ENCODE data around the gene FBXO44. TPM values are rescaled to one million over a fixed set of nuclear protein-coding genes. Genes with fewer than 3 reads are reported as not detected.
"Not testable (repeated sequence)": the region's sequence is repeated elsewhere in the genome, so short reads cannot be mapped to it uniquely, and the experiment has no call there.

Gene FBXO44, protein sequence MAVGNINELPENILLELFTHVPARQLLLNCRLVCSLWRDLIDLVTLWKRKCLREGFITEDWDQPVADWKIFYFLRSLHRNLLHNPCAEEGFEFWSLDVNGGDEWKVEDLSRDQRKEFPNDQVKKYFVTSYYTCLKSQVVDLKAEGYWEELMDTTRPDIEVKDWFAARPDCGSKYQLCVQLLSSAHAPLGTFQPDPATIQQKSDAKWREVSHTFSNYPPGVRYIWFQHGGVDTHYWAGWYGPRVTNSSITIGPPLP
- 17.8 and 19.5 TPM in 2 replicates for total RNA-seq
- polyA plus RNA-seq: 7.9 and 8.1 TPM in 2 replicates
- polyA plus RNA-seq (2012): 12.6 and 13.2 TPM in 2 replicates
- 9.9 and 11.2 TPM in 2 replicates for polyA minus RNA-seq (ENCODE audit: low replicate concordance)

DNA sequence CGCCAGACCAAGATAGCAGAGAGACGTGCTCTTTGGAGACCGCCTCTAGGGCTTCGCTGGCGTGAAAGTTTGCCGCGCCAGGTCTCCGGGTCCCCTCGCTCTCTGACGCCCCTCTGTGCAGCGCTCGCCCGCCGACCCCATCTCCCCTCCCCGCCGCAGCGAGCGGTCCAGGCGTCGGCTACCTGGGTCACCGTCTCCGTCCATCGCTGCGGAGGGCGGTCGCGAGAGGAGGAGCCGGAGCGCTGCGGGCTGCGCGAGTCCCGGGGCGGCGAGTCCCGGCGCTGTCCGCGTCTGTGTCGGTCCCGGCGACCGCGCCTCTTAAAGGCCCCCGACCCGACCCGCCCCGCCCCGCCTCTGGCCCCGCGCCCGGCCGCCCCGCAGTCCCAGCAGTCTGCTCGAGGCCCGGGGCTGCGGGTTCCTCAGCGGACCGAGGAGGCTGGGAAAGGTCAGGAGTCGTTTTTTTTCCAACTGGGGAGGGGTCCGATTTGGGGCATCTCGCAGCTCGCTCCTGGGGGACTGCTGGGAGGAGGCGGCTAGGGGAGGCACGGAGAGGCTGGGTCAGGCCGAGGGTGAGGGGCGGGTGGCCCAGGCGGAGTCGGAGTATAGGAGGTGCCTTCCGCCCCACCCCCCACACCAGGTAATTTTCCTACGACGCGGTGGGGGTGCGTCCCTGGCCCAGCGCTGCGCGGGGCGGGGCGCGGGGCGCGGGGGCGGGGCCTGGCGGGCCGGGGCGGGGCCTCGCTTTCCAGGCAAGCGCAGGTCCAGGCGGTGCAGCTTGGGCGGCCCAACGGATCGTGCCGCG is at the start of gene FBXO44, which contains the start of gene FBXO2:
FBXO44 (plus strand) TSS at position 741 of the 802 bp plus-strand sequence. CDS start 959 bp downstream, outside the sequence.
FBXO2 (minus strand) TSS at position 293 of the 802 bp plus-strand sequence; CDS start at position 204, 89 bp downstream.
- TF ChIP-seq, protein P1, sequence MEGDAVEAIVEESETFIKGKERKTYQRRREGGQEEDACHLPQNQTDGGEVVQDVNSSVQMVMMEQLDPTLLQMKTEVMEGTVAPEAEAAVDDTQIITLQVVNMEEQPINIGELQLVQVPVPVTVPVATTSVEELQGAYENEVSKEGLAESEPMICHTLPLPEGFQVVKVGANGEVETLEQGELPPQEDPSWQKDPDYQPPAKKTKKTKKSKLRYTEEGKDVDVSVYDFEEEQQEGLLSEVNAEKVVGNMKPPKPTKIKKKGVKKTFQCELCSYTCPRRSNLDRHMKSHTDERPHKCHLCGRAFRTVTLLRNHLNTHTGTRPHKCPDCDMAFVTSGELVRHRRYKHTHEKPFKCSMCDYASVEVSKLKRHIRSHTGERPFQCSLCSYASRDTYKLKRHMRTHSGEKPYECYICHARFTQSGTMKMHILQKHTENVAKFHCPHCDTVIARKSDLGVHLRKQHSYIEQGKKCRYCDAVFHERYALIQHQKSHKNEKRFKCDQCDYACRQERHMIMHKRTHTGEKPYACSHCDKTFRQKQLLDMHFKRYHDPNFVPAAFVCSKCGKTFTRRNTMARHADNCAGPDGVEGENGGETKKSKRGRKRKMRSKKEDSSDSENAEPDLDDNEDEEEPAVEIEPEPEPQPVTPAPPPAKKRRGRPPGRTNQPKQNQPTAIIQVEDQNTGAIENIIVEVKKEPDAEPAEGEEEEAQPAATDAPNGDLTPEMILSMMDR (conservative IDR thresholded peaks at IDR 0.05 in 1 of 2, IDR thresholded peaks at IDR 0.05 in 1 of 2; ENCODE audit: low read depth in 1 of 2, low read length in 2 of 2): no peak
- TF ChIP-seq EZH2 (IDR thresholded peaks at IDR 0.05; ENCODE audit: low read length, missing control alignments): no peak
- Histone ChIP-seq H3K27me3 (ENCODE audit: control insufficient read depth, insufficient read depth, low read length) (peaks cover 5% of the 10 kb centered on the region), H3K36me3 (ENCODE audit: control insufficient read depth, insufficient read depth, low read length) (no peaks in the 10 kb centered on the region), H3K4me2 (ENCODE audit: extremely low read depth, insufficient read depth, low read length) (peak within 1 kb of the TSS; percentile 94), H3K4me1 (ENCODE audit: control insufficient read depth, extremely low read depth, insufficient read depth, low read length) (peaks cover 3% of the 10 kb centered on the region), H3K27ac (ENCODE audit: insufficient read depth, low read length) (no peak within 1 kb of the TSS), H3K79me2 (ENCODE audit: control insufficient read depth, insufficient read depth, low read length) (no peaks in the 10 kb centered on the region), H4K20me1 (ENCODE audit: control insufficient read depth, extremely low read depth, insufficient read depth, low read length) (no peaks in the 10 kb centered on the region), H3K9ac (ENCODE audit: insufficient read depth, low read length) (peak within 1 kb of the TSS; percentile 57), H2AFZ (ENCODE audit: low read length) (peak within 1 kb of the TSS; percentile 57), H3K9me3 (ENCODE audit: control insufficient read depth, insufficient read depth, low read depth, low read length) (no peaks in the 10 kb centered on the region), H3K4me3 (replicated peaks in 1 of 4; ENCODE audit: control extremely low read depth in 1 of 4, insufficient read depth in 1 of 4, low read depth in 3 of 4, low read length in 4 of 4) (peak within 1 kb of the TSS; percentile 39 to 65 (median 49))
- peak in 1 of 2 donors; percentile 9 for DNase-seq (ENCODE audit: low read depth in 2 of 2)

DNA sequence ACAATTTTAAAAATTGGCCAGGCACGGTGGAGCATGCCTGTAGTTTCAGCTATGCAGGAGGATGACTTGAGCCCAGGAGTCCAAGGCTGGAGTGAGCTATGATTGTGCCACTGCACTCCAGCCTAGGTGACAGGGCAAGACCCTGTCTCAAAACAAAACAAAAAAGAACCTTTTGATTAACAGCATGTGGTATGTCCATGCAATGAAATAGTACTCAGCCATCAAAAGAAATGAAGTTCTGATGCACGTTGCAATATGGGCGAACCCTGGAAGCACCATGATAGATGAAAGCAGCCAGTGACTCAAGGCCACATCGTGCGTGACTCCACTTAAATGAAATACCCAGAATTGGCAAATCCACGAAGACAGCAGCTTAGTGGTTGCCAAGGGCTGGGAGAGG is 47.9 kb upstream of the FBXO44 start:
- Histone ChIP-seq H3K27ac (ENCODE audit: insufficient read depth, low read length) (no peak overlapping the region), H3K4me3 (replicated peaks in 1 of 4; ENCODE audit: control extremely low read depth in 1 of 4, insufficient read depth in 1 of 4, low read depth in 3 of 4, low read length in 4 of 4) (no peak overlapping the region), H3K27me3 (ENCODE audit: control insufficient read depth, insufficient read depth, low read length) (no peaks in the 10 kb centered on the region), H3K36me3 (ENCODE audit: control insufficient read depth, insufficient read depth, low read length) (no peaks in the 10 kb centered on the region), H2AFZ (ENCODE audit: low read length) (no peak overlapping the region), H3K4me2 (ENCODE audit: extremely low read depth, insufficient read depth, low read length) (no peak overlapping the region), H4K20me1 (ENCODE audit: control insufficient read depth, extremely low read depth, insufficient read depth, low read length) (no peaks in the 10 kb centered on the region), H3K9me3 (ENCODE audit: control insufficient read depth, insufficient read depth, low read depth, low read length) (no peaks in the 10 kb centered on the region), H3K79me2 (ENCODE audit: control insufficient read depth, insufficient read depth, low read length) (no peaks in the 10 kb centered on the region), H3K9ac (ENCODE audit: insufficient read depth, low read length) (no peak overlapping the region), H3K4me1 (ENCODE audit: control insufficient read depth, extremely low read depth, insufficient read depth, low read length) (no peaks in the 10 kb centered on the region)
- DNase-seq (ENCODE audit: low read depth in 2 of 2): no peak
- TF ChIP-seq EZH2 (IDR thresholded peaks at IDR 0.05; ENCODE audit: low read length, missing control alignments): no peak

DNA sequence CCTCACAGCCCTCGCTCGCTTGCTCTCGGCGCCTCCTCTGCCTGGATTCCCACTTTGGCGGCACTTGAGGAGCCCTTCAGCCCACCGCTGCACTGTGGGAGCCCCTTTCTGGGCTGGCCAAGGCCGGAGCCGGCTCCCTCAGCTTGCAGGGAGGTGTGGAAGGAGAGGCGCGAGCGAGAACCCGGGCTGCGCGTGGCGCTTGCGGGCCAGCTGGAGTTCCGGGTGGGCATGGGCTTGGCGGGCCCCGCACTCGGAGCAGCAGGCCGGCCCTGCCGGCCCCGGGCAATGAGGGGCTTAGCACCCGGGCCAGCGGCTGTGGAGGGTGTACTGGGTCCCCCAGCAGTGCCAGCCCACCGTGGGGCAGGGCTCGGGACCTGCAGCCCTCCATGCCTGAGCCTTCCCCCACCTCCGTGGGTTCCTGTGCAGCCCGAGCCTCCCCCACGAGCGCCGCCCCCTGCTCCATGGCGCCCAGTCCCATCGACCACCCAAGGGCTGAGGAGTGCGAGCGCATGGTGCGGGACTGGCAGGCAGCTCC is 46.0 kb upstream of the FBXO44 start:
- H3K27me3 ChIP-seq (ENCODE audit: control insufficient read depth, insufficient read depth, low read length); H3K4me2 ChIP-seq (ENCODE audit: extremely low read depth, insufficient read depth, low read length); H2AFZ ChIP-seq (ENCODE audit: low read length); H4K20me1 ChIP-seq (ENCODE audit: control insufficient read depth, extremely low read depth, insufficient read depth, low read length); H3K79me2 ChIP-seq (ENCODE audit: control insufficient read depth, insufficient read depth, low read length); H3K9ac ChIP-seq (ENCODE audit: insufficient read depth, low read length); H3K4me1 ChIP-seq (ENCODE audit: control insufficient read depth, extremely low read depth, insufficient read depth, low read length); H3K4me3 ChIP-seq (replicated peaks in 1 of 4; ENCODE audit: control extremely low read depth in 1 of 4, insufficient read depth in 1 of 4, low read depth in 3 of 4, low read length in 4 of 4); H3K9me3 ChIP-seq (ENCODE audit: control insufficient read depth, insufficient read depth, low read depth, low read length); H3K27ac ChIP-seq (ENCODE audit: insufficient read depth, low read length); H3K36me3 ChIP-seq (ENCODE audit: control insufficient read depth, insufficient read depth, low read length); DNase-seq (ENCODE audit: low read depth in 2 of 2): not testable (repeated sequence)

DNA sequence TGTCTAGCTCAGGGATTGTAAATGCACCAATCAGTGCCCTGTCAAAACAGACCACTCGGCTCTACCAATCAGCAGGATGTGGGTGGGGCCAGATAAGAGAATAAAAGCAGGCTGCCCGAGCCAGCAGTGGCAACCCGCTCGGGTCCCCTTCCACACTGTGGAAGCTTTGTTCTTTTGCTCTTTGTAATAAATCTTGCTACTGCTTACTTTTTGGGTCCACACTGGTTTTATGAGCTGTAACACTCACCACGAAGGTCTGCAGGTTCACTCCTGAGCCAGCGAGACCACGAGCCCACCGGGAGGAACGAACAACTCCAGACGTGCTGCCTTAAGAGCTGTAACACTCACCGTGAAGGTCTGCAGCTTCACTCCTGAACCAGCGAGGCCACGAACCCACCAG is 45.3 kb upstream of the FBXO44 start:
- not testable (repeated sequence) for DNase-seq (ENCODE audit: low read depth in 2 of 2); H3K79me2 ChIP-seq (ENCODE audit: control insufficient read depth, insufficient read depth, low read length); H3K27me3 ChIP-seq (ENCODE audit: control insufficient read depth, insufficient read depth, low read length); H3K9ac ChIP-seq (ENCODE audit: insufficient read depth, low read length); H3K4me3 ChIP-seq (replicated peaks in 1 of 4; ENCODE audit: control extremely low read depth in 1 of 4, insufficient read depth in 1 of 4, low read depth in 3 of 4, low read length in 4 of 4); H4K20me1 ChIP-seq (ENCODE audit: control insufficient read depth, extremely low read depth, insufficient read depth, low read length); H3K4me1 ChIP-seq (ENCODE audit: control insufficient read depth, extremely low read depth, insufficient read depth, low read length); H3K4me2 ChIP-seq (ENCODE audit: extremely low read depth, insufficient read depth, low read length); H3K9me3 ChIP-seq (ENCODE audit: control insufficient read depth, insufficient read depth, low read depth, low read length); H2AFZ ChIP-seq (ENCODE audit: low read length); H3K36me3 ChIP-seq (ENCODE audit: control insufficient read depth, insufficient read depth, low read length); H3K27ac ChIP-seq (ENCODE audit: insufficient read depth, low read length)
